A673 (cell line): Measurements from ENCODE around the gene SLC18B1.

Experiments
- EZH2 ChIP-seq: fragments of 200-600 bp; sonication (generic); IDR thresholded peaks from 2 replicates; pipeline ENCODE4 v1.6.1; 2017; ENCODE audit warnings: borderline replicate concordance, low read depth, mild to moderate bottlenecking, mixed read lengths, antibody characterized with exemption, low read length; ENCODE audit not compliant: poor library complexity, severe bottlenecking
- TF ChIP-seq, protein P1 (sequence below): fragments of 300-800, 200-600 bp; sonication (generic); conservative IDR thresholded peaks from 2 replicates; pipeline ENCODE4 v1.5.1; 2017; ENCODE audit warnings: low read depth, mild to moderate bottlenecking, antibody characterized with exemption, low read length, moderate library complexity, mixed read lengths

DNA sequence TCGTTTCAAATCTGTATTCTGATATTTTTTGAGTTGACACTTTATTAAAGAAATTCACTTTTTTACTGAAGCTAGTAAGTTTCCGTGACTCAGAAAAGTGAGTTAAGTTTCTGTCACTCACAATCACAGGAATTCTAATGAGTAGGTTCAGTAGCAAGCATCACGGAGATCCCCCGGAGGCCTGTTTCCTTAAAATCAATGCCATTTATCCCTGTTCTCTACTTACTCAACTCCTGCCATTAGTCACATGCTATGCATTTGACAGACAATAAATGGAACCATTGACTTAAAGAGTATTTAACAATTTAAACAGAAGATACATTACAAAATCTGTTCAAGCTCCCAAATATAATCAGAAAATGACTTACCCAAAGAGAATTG lies 9.1 kb downstream of the SLC18B1 start:
- TF ChIP-seq, protein P1, sequence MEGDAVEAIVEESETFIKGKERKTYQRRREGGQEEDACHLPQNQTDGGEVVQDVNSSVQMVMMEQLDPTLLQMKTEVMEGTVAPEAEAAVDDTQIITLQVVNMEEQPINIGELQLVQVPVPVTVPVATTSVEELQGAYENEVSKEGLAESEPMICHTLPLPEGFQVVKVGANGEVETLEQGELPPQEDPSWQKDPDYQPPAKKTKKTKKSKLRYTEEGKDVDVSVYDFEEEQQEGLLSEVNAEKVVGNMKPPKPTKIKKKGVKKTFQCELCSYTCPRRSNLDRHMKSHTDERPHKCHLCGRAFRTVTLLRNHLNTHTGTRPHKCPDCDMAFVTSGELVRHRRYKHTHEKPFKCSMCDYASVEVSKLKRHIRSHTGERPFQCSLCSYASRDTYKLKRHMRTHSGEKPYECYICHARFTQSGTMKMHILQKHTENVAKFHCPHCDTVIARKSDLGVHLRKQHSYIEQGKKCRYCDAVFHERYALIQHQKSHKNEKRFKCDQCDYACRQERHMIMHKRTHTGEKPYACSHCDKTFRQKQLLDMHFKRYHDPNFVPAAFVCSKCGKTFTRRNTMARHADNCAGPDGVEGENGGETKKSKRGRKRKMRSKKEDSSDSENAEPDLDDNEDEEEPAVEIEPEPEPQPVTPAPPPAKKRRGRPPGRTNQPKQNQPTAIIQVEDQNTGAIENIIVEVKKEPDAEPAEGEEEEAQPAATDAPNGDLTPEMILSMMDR, result no peak
- no peak for TF ChIP-seq EZH2
